Measurements from ENCODE around the gene CYP26C1. TPM values are rescaled to one million over a fixed set of nuclear protein-coding genes. Genes with fewer than 3 reads are reported as not detected.

Gene CYP26C1
- total RNA-seq, 1 experiment from 2014 or later: 0.11 TPM

DNA sequence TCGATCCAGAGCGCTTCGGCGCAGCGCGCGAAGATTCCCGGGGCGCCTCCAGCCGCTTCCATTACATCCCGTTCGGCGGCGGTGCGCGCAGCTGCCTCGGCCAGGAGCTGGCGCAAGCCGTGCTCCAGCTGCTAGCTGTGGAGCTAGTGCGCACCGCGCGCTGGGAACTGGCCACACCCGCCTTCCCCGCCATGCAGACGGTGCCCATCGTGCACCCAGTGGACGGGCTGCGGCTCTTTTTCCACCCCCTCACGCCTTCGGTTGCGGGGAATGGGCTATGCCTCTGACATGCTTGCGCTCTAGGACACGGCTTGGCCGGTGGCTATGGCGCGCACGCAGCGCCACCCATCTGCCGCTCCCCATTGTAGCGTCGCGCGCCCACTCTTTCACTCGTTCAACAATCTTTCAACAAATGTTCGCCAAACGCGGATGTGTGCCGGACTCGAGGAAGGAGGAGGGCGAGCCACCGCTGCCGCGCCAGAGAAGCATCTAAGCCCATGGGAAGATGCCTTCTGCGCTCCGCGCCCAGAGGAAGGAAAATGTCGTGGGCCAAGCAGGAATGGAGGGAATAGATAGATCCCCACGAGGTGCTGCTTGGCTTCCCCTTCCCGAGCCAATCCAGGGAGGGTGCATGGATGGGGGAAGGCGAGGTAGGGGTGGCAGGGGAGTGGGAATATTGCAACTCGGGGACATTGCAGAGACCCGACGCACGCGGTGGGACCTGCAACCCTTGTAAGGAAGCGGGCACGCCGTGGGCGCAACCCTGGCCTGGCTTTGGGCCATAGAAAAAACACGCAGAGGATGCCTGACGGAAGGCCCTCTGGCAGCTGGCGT, 8.0 kb downstream of the CYP26C1 start:
- CTCF ChIA-PET: interaction anchor here (0.7 to 9.8 kb wide), 5 partner anchors 6 to 284 kb away, joined by 3 to 106 read pairs (median 6); partner anchors contain the start of gene CYP26A1

More for the DNA sequence above, 8.0 kb downstream of the CYP26C1 start:
- DNase-seq (ENCODE audit: low spot score) (peak; percentile 74), ATAC-seq (peak; percentile 20)
- TF ChIP-seq, protein P1, sequence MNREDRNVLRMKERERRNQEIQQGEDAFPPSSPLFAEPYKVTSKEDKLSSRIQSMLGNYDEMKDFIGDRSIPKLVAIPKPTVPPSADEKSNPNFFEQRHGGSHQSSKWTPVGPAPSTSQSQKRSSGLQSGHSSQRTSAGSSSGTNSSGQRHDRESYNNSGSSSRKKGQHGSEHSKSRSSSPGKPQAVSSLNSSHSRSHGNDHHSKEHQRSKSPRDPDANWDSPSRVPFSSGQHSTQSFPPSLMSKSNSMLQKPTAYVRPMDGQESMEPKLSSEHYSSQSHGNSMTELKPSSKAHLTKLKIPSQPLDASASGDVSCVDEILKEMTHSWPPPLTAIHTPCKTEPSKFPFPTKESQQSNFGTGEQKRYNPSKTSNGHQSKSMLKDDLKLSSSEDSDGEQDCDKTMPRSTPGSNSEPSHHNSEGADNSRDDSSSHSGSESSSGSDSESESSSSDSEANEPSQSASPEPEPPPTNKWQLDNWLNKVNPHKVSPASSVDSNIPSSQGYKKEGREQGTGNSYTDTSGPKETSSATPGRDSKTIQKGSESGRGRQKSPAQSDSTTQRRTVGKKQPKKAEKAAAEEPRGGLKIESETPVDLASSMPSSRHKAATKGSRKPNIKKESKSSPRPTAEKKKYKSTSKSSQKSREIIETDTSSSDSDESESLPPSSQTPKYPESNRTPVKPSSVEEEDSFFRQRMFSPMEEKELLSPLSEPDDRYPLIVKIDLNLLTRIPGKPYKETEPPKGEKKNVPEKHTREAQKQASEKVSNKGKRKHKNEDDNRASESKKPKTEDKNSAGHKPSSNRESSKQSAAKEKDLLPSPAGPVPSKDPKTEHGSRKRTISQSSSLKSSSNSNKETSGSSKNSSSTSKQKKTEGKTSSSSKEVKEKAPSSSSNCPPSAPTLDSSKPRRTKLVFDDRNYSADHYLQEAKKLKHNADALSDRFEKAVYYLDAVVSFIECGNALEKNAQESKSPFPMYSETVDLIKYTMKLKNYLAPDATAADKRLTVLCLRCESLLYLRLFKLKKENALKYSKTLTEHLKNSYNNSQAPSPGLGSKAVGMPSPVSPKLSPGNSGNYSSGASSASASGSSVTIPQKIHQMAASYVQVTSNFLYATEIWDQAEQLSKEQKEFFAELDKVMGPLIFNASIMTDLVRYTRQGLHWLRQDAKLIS (CRISPR knock-in tag; IDR thresholded peaks at IDR 0.05; ENCODE audit: borderline replicate concordance): 0 out of 2 replicates have a peak, but pooled peaks have one; percentile 39
- TF ChIP-seq, protein P2, sequence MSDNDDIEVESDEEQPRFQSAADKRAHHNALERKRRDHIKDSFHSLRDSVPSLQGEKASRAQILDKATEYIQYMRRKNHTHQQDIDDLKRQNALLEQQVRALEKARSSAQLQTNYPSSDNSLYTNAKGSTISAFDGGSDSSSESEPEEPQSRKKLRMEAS (CRISPR knock-in tag; IDR thresholded peaks at IDR 0.05): peak; percentile 70
- TF ChIP-seq, protein P3, sequence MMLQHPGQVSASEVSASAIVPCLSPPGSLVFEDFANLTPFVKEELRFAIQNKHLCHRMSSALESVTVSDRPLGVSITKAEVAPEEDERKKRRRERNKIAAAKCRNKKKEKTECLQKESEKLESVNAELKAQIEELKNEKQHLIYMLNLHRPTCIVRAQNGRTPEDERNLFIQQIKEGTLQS (CRISPR knock-in tag; conservative IDR thresholded peaks at IDR 0.05): no peak
- TF ChIP-seq CREM (CRISPR knock-in tag; IDR thresholded peaks at IDR 0.05): 0 out of 2 replicates have a peak, but pooled peaks have one; percentile 32
- TF ChIP-seq NFYB (CRISPR knock-in tag; conservative IDR thresholded peaks at IDR 0.05; ENCODE audit: low read depth): no peak; the same call in 1 of the 2 replicates
- TF ChIP-seq, protein P4, sequence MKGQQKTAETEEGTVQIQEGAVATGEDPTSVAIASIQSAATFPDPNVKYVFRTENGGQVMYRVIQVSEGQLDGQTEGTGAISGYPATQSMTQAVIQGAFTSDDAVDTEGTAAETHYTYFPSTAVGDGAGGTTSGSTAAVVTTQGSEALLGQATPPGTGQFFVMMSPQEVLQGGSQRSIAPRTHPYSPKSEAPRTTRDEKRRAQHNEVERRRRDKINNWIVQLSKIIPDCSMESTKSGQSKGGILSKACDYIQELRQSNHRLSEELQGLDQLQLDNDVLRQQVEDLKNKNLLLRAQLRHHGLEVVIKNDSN (CRISPR knock-in tag; IDR thresholded peaks at IDR 0.05): no peak
- TF ChIP-seq, protein P5, sequence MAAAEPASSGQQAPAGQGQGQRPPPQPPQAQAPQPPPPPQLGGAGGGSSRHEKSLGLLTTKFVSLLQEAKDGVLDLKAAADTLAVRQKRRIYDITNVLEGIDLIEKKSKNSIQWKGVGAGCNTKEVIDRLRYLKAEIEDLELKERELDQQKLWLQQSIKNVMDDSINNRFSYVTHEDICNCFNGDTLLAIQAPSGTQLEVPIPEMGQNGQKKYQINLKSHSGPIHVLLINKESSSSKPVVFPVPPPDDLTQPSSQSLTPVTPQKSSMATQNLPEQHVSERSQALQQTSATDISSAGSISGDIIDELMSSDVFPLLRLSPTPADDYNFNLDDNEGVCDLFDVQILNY (CRISPR knock-in tag; IDR thresholded peaks at IDR 0.05): peak; percentile 85; the same call in 1 of the 2 replicates
- TF ChIP-seq ZNF232 (CRISPR knock-in tag; IDR thresholded peaks at IDR 0.05): 0 out of 2 replicates have a peak, but pooled peaks have one; percentile 25
- no peak for TF ChIP-seq OVOL2 (CRISPR knock-in tag; IDR thresholded peaks at IDR 0.05; ENCODE audit: borderline replicate concordance)
- TF ChIP-seq JUN (CRISPR knock-in tag; IDR thresholded peaks at IDR 0.05): no peak
- TF ChIP-seq, protein P6, sequence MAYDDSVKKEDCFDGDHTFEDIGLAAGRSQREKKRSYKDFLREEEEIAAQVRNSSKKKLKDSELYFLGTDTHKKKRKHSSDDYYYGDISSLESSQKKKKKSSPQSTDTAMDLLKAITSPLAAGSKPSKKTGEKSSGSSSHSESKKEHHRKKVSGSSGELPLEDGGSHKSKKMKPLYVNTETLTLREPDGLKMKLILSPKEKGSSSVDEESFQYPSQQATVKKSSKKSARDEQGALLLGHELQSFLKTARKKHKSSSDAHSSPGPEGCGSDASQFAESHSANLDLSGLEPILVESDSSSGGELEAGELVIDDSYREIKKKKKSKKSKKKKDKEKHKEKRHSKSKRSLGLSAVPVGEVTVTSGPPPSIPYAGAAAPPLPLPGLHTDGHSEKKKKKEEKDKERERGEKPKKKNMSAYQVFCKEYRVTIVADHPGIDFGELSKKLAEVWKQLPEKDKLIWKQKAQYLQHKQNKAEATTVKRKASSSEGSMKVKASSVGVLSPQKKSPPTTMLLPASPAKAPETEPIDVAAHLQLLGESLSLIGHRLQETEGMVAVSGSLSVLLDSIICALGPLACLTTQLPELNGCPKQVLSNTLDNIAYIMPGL (CRISPR knock-in tag; IDR thresholded peaks at IDR 0.05): peak; percentile 76; the same call in 1 of the 2 replicates
- TF ChIP-seq PRRX2 (CRISPR knock-in tag; IDR thresholded peaks at IDR 0.05): no peak
- 0 out of 2 replicates have a peak, but pooled peaks have one; percentile 38 for TF ChIP-seq ZNF317 (CRISPR knock-in tag; IDR thresholded peaks at IDR 0.05; ENCODE audit: borderline replicate concordance, low read depth)
- TF ChIP-seq NR3C1 (CRISPR knock-in tag; conservative IDR thresholded peaks at IDR 0.05; ENCODE audit: low read depth): 0 out of 2 replicates have a peak, but pooled peaks have one; percentile 51
- no peak for TF ChIP-seq ZNF263 (CRISPR knock-in tag; IDR thresholded peaks at IDR 0.05; ENCODE audit: low read depth)
- no peak for TF ChIP-seq FOXK1 (CRISPR knock-in tag; IDR thresholded peaks at IDR 0.05)
- TF ChIP-seq, protein P7, sequence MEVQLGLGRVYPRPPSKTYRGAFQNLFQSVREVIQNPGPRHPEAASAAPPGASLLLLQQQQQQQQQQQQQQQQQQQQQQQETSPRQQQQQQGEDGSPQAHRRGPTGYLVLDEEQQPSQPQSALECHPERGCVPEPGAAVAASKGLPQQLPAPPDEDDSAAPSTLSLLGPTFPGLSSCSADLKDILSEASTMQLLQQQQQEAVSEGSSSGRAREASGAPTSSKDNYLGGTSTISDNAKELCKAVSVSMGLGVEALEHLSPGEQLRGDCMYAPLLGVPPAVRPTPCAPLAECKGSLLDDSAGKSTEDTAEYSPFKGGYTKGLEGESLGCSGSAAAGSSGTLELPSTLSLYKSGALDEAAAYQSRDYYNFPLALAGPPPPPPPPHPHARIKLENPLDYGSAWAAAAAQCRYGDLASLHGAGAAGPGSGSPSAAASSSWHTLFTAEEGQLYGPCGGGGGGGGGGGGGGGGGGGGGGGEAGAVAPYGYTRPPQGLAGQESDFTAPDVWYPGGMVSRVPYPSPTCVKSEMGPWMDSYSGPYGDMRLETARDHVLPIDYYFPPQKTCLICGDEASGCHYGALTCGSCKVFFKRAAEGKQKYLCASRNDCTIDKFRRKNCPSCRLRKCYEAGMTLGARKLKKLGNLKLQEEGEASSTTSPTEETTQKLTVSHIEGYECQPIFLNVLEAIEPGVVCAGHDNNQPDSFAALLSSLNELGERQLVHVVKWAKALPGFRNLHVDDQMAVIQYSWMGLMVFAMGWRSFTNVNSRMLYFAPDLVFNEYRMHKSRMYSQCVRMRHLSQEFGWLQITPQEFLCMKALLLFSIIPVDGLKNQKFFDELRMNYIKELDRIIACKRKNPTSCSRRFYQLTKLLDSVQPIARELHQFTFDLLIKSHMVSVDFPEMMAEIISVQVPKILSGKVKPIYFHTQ (CRISPR knock-in tag; IDR thresholded peaks at IDR 0.05): no peak
- TF ChIP-seq, protein P8, sequence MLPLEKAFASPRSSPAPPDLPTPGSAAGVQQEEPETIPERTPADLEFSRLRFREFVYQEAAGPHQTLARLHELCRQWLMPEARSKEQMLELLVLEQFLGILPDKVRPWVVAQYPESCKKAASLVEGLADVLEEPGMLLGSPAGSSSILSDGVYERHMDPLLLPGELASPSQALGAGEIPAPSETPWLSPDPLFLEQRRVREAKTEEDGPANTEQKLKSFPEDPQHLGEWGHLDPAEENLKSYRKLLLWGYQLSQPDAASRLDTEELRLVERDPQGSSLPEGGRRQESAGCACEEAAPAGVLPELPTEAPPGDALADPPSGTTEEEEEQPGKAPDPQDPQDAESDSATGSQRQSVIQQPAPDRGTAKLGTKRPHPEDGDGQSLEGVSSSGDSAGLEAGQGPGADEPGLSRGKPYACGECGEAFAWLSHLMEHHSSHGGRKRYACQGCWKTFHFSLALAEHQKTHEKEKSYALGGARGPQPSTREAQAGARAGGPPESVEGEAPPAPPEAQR (CRISPR knock-in tag; IDR thresholded peaks at IDR 0.05): no peak
- TF ChIP-seq RELA (CRISPR knock-in tag; IDR thresholded peaks at IDR 0.05; ENCODE audit: borderline replicate concordance): peak; percentile 72; the same call in 1 of the 2 replicates
- TF ChIP-seq SP1 (CRISPR knock-in tag; conservative IDR thresholded peaks at IDR 0.05): no peak
- H3K9me3 Mint-ChIP-seq: no peaks in the 10 kb centered on the region
- H3K27ac Mint-ChIP-seq: no peak overlapping the region
- peak overlapping the region; percentile 69 for H3K4me3 Mint-ChIP-seq
- peaks cover 3% of the 10 kb centered on the region; the same call in 1 of the 2 replicates for H3K36me3 Mint-ChIP-seq
- POLR2A ChIA-PET: no interaction called here
- peaks cover 50% of the 10 kb centered on the region for H3K4me1 Mint-ChIP-seq
- peaks cover 99% of the 10 kb centered on the region for H3K27me3 Mint-ChIP-seq (ENCODE audit: low read depth)

All from WTC11 (cell line).